WTC11 (cell line): ENCODE measurements around the gene NCBP2. TPM values are rescaled to one million over a fixed set of nuclear protein-coding genes. Genes with fewer than 3 reads are reported as not detected.

ENCODE experiments used
- ATAC-seq: fragments of 200-7000 bp; cut with Tn5 transposase; 2 replicates; pipeline ENCODE4 v1.10.0; 2021; ENCODE audit warnings: mild to moderate bottlenecking, moderate library complexity
- CTCF ChIA-PET: fragments of 300-600 bp; sonication (Branson Sonifier 250); formaldehyde crosslinking; loops from one replicate; lab custom pipeline; 2021; ENCODE audit warnings: antibody characterized with exemption; lab: Charles Lee
- POLR2A ChIA-PET: fragments of 350-600 bp; sonication (Branson Sonifier 250); formaldehyde crosslinking; loops from one replicate; lab custom pipeline; 2021; ENCODE audit warnings: antibody characterized with exemption; lab: Charles Lee
- DNase-seq: peaks from one replicate; pipeline ENCODE4 v3.0.0; 2021; ENCODE audit warnings: low spot score
- H3K27ac Mint-ChIP-seq: 2 replicates; pipeline ENCODE4 v1.8.0; 2021; ENCODE audit warnings: mixed read lengths
- H3K27me3 Mint-ChIP-seq: 2 replicates; pipeline ENCODE4 v1.8.0; 2021; ENCODE audit warnings: low read depth, mild to moderate bottlenecking, moderate library complexity, mixed read lengths
- H3K36me3 Mint-ChIP-seq: 2 replicates; pipeline ENCODE4 v1.8.0; 2021; ENCODE audit warnings: mixed read lengths
- H3K4me1 Mint-ChIP-seq: 2 replicates; pipeline ENCODE4 v1.8.0; 2022; ENCODE audit warnings: mixed read lengths
- H3K4me3 Mint-ChIP-seq: 2 replicates; pipeline ENCODE4 v1.8.0; 2021; ENCODE audit warnings: mild to moderate bottlenecking, moderate library complexity, mixed read lengths
- H3K9me3 Mint-ChIP-seq: 2 replicates; pipeline ENCODE4 v1.8.0; 2021; ENCODE audit warnings: mixed read lengths
- ARID4B ChIP-seq: sonication (generic); formaldehyde crosslinking; IDR thresholded peaks from 2 replicates; pipeline ENCODE4 v1.8.0; 2023; ENCODE audit warnings: missing genetic modification reagents, mild to moderate bottlenecking, borderline replicate concordance
- ATF6 ChIP-seq: sonication (generic); formaldehyde crosslinking; IDR thresholded peaks from 2 replicates; pipeline ENCODE4 v1.8.1; 2023; ENCODE audit warnings: mild to moderate bottlenecking, missing genetic modification reagents
- CBFB ChIP-seq: sonication (generic); formaldehyde crosslinking; IDR thresholded peaks from 2 replicates; pipeline ENCODE4 v1.8.1; 2022; ENCODE audit warnings: mild to moderate bottlenecking, low read depth, missing genetic modification reagents
- FOXP1 ChIP-seq: sonication (generic); formaldehyde crosslinking; IDR thresholded peaks from 2 replicates; pipeline ENCODE4 v1.8.0; 2022; ENCODE audit warnings: missing genetic modification reagents, mild to moderate bottlenecking, moderate library complexity, borderline replicate concordance
- IRF1 ChIP-seq: sonication (generic); formaldehyde crosslinking; IDR thresholded peaks from 2 replicates; pipeline ENCODE4 v1.8.0; 2023; ENCODE audit warnings: missing genetic modification reagents
- JUN ChIP-seq: sonication (generic); formaldehyde crosslinking; IDR thresholded peaks from 2 replicates; pipeline ENCODE4 v1.8.0; 2023; ENCODE audit warnings: mild to moderate bottlenecking, missing genetic modification reagents
- KAT7 ChIP-seq: sonication (generic); formaldehyde crosslinking; IDR thresholded peaks from 2 replicates; pipeline ENCODE4 v1.8.1; 2023; ENCODE audit warnings: missing genetic modification reagents, mild to moderate bottlenecking, borderline replicate concordance
- PRRX2 ChIP-seq: fragments of 250-450 bp; sonication (Bioruptor Pico); IDR thresholded peaks from 2 replicates; pipeline ENCODE4 v1.8.0; 2021; ENCODE audit warnings: mild to moderate bottlenecking
- RORB ChIP-seq: fragments of 250-450 bp; sonication (Bioruptor Pico); IDR thresholded peaks from 2 replicates; pipeline ENCODE4 v1.9.0; 2021; ENCODE audit warnings: mild to moderate bottlenecking
- SOX15 ChIP-seq: fragments of 250-450 bp; sonication (Bioruptor Pico); IDR thresholded peaks from 2 replicates; pipeline ENCODE4 v1.9.0; 2021; ENCODE audit warnings: mild to moderate bottlenecking
- TEAD4 ChIP-seq: sonication (generic); formaldehyde crosslinking; IDR thresholded peaks from 2 replicates; pipeline ENCODE4 v1.8.0; 2022; ENCODE audit warnings: mild to moderate bottlenecking, missing genetic modification reagents
- ZBTB43 ChIP-seq: sonication (generic); formaldehyde crosslinking; IDR thresholded peaks from 2 replicates; pipeline ENCODE4 v1.8.1; 2023; ENCODE audit warnings: mild to moderate bottlenecking, missing genetic modification reagents
- ZMAT4 ChIP-seq: fragments of 250-450 bp; sonication (Bioruptor Pico); IDR thresholded peaks from 2 replicates; pipeline ENCODE4 v1.9.0; 2021; ENCODE audit warnings: mild to moderate bottlenecking
- ZNF263 ChIP-seq: sonication (generic); formaldehyde crosslinking; IDR thresholded peaks from 2 replicates; pipeline ENCODE4 v1.8.1; 2022; ENCODE audit warnings: low read depth, mild to moderate bottlenecking, moderate library complexity, missing genetic modification reagents
- ZNF416 ChIP-seq: fragments of 250-450 bp; sonication (Bioruptor Pico); IDR thresholded peaks from 2 replicates; pipeline ENCODE4 v1.9.0; 2021; ENCODE audit warnings: mild to moderate bottlenecking, inconsistent platforms
- ZNF671 ChIP-seq: fragments of 250-450 bp; sonication (Bioruptor Pico); IDR thresholded peaks from 2 replicates; pipeline ENCODE4 v1.8.0; 2021; ENCODE audit warnings: mild to moderate bottlenecking
- total RNA-seq: library from RNA; stranded (reverse); gene quantifications from 3 replicates; pipeline ENCODE4 v1.2.3, GENCODE V29; 2021

Gene NCBP2
- total RNA-seq, 1 experiment from 2014 or later, result 96.9 TPM

- Mint-ChIP-seq H3K4me3 (peak overlapping the region; percentile 61), H3K36me3 (peaks cover 3% of the 10 kb centered on the region; the same call in 1 of the 2 replicates), H3K27me3 (peaks cover 55% of the 10 kb centered on the region), H3K9me3 (peaks cover 3% of the 10 kb centered on the region; the same call in 1 of the 2 replicates), H3K27ac (no peak overlapping the region), H3K4me1 (peaks cover 10% of the 10 kb centered on the region)
- TF ChIP-seq FOXP1 (no peak), SOX15 (CRISPR knock-in tag) (no peak), IRF1 (CRISPR knock-in tag) (no peak), KAT7 (CRISPR knock-in tag) (no peak), ARID4B (CRISPR knock-in tag) (no peak), RORB (CRISPR knock-in tag) (no peak), ZBTB43 (CRISPR knock-in tag) (no peak), TEAD4 (no peak), ATF6 (no peak), ZMAT4 (CRISPR knock-in tag) (no peak), CBFB (no peak), ZNF416 (no peak), ZNF263 (CRISPR knock-in tag) (no peak), PRRX2 (CRISPR knock-in tag) (no peak), JUN (CRISPR knock-in tag) (no peak), ZNF671 (CRISPR knock-in tag) (no peak)
- ATAC-seq (no peak), DNase-seq (no peak)
- ChIA-PET CTCF (interaction anchor here (1.1 to 1.4 kb wide), 4 partner anchors 11 to 361 kb away, joined by 3 to 7 read pairs (median 4); partner anchors contain the start of gene NCBP2), POLR2A (no interaction called here)
Measured at GRCh38 chr3:196970547-196971093, 28.3 kb upstream of the NCBP2 start.
